SU-DHL-6 (cell line): ENCODE data around the gene TTLL9.

Experiments
- H2AFZ ChIP-seq: fragments of 200-600 bp; sonication (generic); 2 replicates; pipeline ENCODE4 v1.6.1; 2014; ENCODE audit warnings: low read depth, mild to moderate bottlenecking, moderate library complexity, mixed read lengths, antibody characterized with exemption, low read length; ENCODE audit not compliant: severe bottlenecking
- H3F3A ChIP-seq: fragments of 200-600 bp; shearing (Covaris generic); 2 replicates; pipeline ENCODE4 v1.6.0; 2016; ENCODE audit warnings: antibody characterized with exemption, mild to moderate bottlenecking; ENCODE audit not compliant: insufficient read depth
- H3K27ac ChIP-seq: fragments of 200-600 bp; sonication (generic); 2 replicates; pipeline ENCODE4 v1.5.1; 2016; ENCODE audit warnings: low read depth, mild to moderate bottlenecking, low read length, moderate library complexity, mixed read lengths
- H3K27me3 ChIP-seq: fragments of 200-600 bp; sonication (generic), shearing (Covaris generic); 2 replicates; pipeline ENCODE4 v1.6.0; 2014; ENCODE audit warnings: mild to moderate bottlenecking, low read length
- H3K36me3 ChIP-seq: fragments of 200-600 bp; sonication (generic); 2 replicates; pipeline ENCODE4 v1.6.1; 2014; ENCODE audit warnings: mild to moderate bottlenecking, low read length, mixed read lengths
- H3K4me2 ChIP-seq: fragments of 300-600, 200-600 bp; shearing (Covaris generic), sonication (generic); 2 replicates; pipeline ENCODE4 v1.6.0; 2014; ENCODE audit warnings: low read length, low read depth, mild to moderate bottlenecking; ENCODE audit not compliant: poor library complexity, severe bottlenecking
- H3K4me3 ChIP-seq: fragments of 200-600 bp; sonication (generic); 2 replicates; pipeline ENCODE4 v1.5.1; 2014; ENCODE audit warnings: antibody characterized with exemption, low read length, mild to moderate bottlenecking, mixed read lengths; ENCODE audit not compliant: insufficient read depth, poor library complexity, severe bottlenecking
- H3K79me2 ChIP-seq: fragments of 200-600 bp; sonication (generic); 2 replicates; pipeline ENCODE4 v1.6.1; 2014; ENCODE audit warnings: mild to moderate bottlenecking, low read length, moderate library complexity; ENCODE audit not compliant: insufficient read depth
- H3K9ac ChIP-seq: fragments of 200-600 bp; sonication (generic); 2 replicates; pipeline ENCODE4 v1.7.0; 2014; ENCODE audit warnings: mild to moderate bottlenecking, low read length
- H3K9me2 ChIP-seq: fragments of 200-600 bp; sonication (generic); replicated peaks from 2 replicates; pipeline ENCODE4 v1.6.1; 2014; ENCODE audit warnings: low read length; ENCODE audit not compliant: insufficient read depth
- H3K9me3 ChIP-seq: fragments of 200-600 bp; sonication (generic); 2 replicates; pipeline ENCODE4 v1.6.1; 2014; ENCODE audit warnings: low read length, mixed read lengths; ENCODE audit not compliant: insufficient read depth
- H4K20me1 ChIP-seq: fragments of 200-600 bp; sonication (generic); 2 replicates; pipeline ENCODE4 v1.6.1; 2014; ENCODE audit warnings: low read depth, mild to moderate bottlenecking, antibody characterized with exemption, low read length, moderate library complexity, mixed read lengths
- EZH2phosphoT487 ChIP-seq: fragments of 200-600 bp; sonication (generic), shearing (Covaris generic); conservative IDR thresholded peaks from 2 replicates; pipeline ENCODE4 v1.6.1; 2018; ENCODE audit warnings: mild to moderate bottlenecking, antibody characterized with exemption, low read length, moderate library complexity, mixed read lengths
- TF ChIP-seq, protein P1 (sequence below): fragments of 200-600 bp; sonication (generic); IDR thresholded peaks from one replicate; pipeline ENCODE4 v1.5.1; 2017; ENCODE audit warnings: antibody characterized with exemption, mild to moderate bottlenecking, low read length, moderate library complexity; ENCODE audit not compliant: insufficient read depth, poor library complexity, severe bottlenecking

TTLL9 gene

DNA sequence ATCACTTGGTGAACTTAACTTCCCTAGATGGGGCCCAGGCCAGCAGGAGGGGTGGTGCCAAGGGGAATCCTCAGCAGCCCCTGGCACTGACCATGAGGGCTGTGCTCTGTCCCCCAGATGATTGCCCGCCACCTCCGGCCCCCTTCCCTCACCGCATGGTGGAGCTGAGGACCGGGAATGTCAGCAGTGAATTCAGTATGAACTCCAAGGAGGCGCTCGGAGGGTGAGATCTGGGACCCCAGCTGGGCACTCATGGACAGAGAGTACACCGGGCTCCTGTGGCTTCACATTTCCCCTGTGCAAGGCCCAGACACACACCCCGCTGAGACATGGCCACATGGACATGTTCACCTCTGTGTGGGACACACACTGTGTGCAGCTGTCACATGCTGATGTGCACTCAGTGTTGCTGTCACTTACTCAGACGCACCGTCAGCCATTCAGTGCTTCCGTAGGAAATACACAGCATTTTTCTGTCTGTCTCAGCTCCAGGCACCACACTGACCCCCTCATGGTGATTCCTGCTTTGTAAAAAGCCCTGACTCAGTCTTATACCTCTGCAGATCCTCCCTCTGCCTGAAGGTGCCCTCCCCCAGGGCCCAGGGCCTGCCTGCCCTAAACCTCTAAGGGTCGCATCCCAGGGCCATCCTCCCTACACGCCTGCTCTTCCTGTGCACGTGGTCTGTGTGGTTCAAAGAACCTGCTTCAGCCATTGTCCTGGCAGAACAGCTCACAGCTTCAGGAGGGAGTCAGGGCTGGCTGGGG lies 46.9 kb upstream of the TTLL9 start:
- Histone ChIP-seq H3K9ac (no peak overlapping the region), H3F3A (no peaks in the 10 kb centered on the region), H3K4me3 (no peak overlapping the region), H3K79me2 (no peaks in the 10 kb centered on the region), H3K9me3 (no peaks in the 10 kb centered on the region), H3K4me2 (no peak overlapping the region), H2AFZ (no peak overlapping the region), H3K36me3 (no peaks in the 10 kb centered on the region), H4K20me1 (no peaks in the 10 kb centered on the region), H3K27ac (no peak overlapping the region), H3K27me3 (no peaks in the 10 kb centered on the region), H3K9me2 (no peaks in the 10 kb centered on the region)
- no peak for TF ChIP-seq EZH2phosphoT487
- TF ChIP-seq, protein P1, sequence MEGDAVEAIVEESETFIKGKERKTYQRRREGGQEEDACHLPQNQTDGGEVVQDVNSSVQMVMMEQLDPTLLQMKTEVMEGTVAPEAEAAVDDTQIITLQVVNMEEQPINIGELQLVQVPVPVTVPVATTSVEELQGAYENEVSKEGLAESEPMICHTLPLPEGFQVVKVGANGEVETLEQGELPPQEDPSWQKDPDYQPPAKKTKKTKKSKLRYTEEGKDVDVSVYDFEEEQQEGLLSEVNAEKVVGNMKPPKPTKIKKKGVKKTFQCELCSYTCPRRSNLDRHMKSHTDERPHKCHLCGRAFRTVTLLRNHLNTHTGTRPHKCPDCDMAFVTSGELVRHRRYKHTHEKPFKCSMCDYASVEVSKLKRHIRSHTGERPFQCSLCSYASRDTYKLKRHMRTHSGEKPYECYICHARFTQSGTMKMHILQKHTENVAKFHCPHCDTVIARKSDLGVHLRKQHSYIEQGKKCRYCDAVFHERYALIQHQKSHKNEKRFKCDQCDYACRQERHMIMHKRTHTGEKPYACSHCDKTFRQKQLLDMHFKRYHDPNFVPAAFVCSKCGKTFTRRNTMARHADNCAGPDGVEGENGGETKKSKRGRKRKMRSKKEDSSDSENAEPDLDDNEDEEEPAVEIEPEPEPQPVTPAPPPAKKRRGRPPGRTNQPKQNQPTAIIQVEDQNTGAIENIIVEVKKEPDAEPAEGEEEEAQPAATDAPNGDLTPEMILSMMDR = no peak

DNA sequence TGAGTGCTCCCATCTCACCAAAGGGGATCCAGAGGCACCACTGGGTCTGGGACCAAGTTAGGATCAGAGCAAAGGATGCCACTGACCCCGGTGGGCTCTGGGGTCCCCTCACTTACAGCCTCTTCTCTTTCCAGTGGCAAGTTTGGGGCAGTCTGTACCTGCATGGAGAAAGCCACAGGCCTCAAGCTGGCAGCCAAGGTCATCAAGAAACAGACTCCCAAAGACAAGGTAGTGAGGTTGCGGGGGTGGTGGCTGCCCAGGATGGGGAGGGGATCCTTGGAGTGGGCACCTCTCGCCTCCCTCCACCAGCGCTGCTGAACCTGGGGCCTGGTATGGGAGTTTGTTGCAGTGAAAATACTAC lies 46.3 kb upstream of the TTLL9 start:
- Histone ChIP-seq H3K4me2 (no peak overlapping the region), H3K9me3 (no peaks in the 10 kb centered on the region), H3F3A (no peaks in the 10 kb centered on the region), H3K79me2 (no peaks in the 10 kb centered on the region), H3K9ac (no peak overlapping the region), H3K4me3 (no peak overlapping the region), H3K9me2 (no peaks in the 10 kb centered on the region), H4K20me1 (no peaks in the 10 kb centered on the region), H3K27ac (no peak overlapping the region), H3K27me3 (no peaks in the 10 kb centered on the region), H2AFZ (no peak overlapping the region), H3K36me3 (no peaks in the 10 kb centered on the region)
- no peak for TF ChIP-seq EZH2phosphoT487
- TF ChIP-seq, protein P1 = no peak

DNA sequence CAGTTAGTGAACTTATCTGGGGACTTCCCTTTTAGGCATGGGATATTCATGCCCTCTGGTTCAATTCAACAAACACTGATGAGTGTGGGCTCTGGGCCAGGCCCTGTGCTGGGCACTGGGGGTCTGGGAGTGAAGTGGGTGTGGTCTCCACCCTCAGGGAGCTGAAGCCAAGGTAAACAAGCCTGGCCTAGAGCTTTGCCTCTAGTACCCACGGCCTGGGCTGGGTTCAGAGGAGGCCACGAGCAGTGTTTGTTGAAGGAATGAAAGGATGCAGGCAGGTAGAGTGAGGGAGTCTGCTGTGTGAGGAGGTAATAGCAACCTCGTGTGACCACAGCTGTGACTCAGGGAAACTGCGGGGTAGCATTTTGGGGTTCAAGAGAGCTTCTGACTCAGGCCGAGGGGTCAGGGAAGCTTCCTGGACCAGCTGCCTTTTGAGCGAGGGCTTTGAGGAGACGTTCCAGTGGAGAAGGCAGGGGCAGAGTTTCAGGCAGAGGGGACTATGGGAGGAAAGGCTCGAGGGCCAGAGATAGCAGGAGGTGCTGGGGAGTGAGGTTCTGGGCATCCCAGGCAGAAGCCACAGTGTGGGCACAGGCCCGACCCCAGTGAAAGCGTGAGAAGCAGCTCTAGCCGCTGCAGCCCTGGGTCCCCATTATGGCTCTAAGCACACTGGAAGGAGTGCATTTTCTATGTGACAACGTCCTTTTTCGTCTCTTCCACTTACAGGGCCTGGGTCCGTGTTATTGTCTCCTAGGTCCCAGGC lies 45.7 kb upstream of the TTLL9 start:
- Histone ChIP-seq H3K79me2 (no peaks in the 10 kb centered on the region), H3F3A (no peaks in the 10 kb centered on the region), H3K4me2 (no peak overlapping the region), H3K9me2 (no peaks in the 10 kb centered on the region), H2AFZ (no peak overlapping the region), H3K9me3 (no peaks in the 10 kb centered on the region), H3K4me3 (no peak overlapping the region), H4K20me1 (no peaks in the 10 kb centered on the region), H3K27ac (no peak overlapping the region), H3K36me3 (no peaks in the 10 kb centered on the region), H3K27me3 (no peaks in the 10 kb centered on the region), H3K9ac (no peak overlapping the region)
- TF ChIP-seq EZH2phosphoT487 = no peak
- TF ChIP-seq, protein P1 = no peak
